CD14-positive monocyte (primary cell): ENCODE results near the gene PIK3R1. TPM values are rescaled to one million over a fixed set of nuclear protein-coding genes. Genes with fewer than 3 reads are reported as not detected.

Source experiments
- DNase-seq, 3 donors: peaks; one replicate each; pipeline ENCODE4 v3.0.0-alpha.2; 2011 to 2022
- H2AFZ ChIP-seq: 2 replicates; pipeline ENCODE4 v1.6.0; 2012; ENCODE audit warnings: mild to moderate bottlenecking, low read depth, low read length, inconsistent platforms; ENCODE audit not compliant: insufficient read depth, poor library complexity, severe bottlenecking
- H3K27ac ChIP-seq, 2 donors: 1 replicate in 1 of 2; 2 replicates in 1 of 2; pipeline ENCODE4 v1.5.1; 2012 to 2013; ENCODE audit warnings: low read length in 2 of 2, control low read depth in 1 of 2, inconsistent platforms in 1 of 2, low read depth in 1 of 2, mild to moderate bottlenecking in 1 of 2
- H3K27me3 ChIP-seq, 2 donors: one replicate each; pipeline versions ENCODE4 v1.6.0 to v1.6.1; 2011 to 2013; ENCODE audit warnings: low read length in 2 of 2; ENCODE audit not compliant: control insufficient read depth in 2 of 2, insufficient read depth in 2 of 2
- H3K36me3 ChIP-seq, 2 donors: replicated peaks in 1 of 2; 1 replicate in 1 of 2; 2 replicates in 1 of 2; pipeline versions ENCODE4 v1.5.1 to v1.6.1; 2012 to 2013; ENCODE audit warnings: low read length in 2 of 2, control low read depth in 1 of 2, inconsistent platforms in 1 of 2, mild to moderate bottlenecking in 1 of 2; ENCODE audit not compliant: insufficient read depth in 2 of 2, control insufficient read depth in 1 of 2
- H3K4me1 ChIP-seq, 2 donors: 1 replicate in 1 of 2; 2 replicates in 1 of 2; pipeline versions ENCODE4 v1.5.1 to v1.6.1; 2012 to 2013; ENCODE audit warnings: low read length in 2 of 2, control low read depth in 1 of 2, inconsistent platforms in 1 of 2, mild to moderate bottlenecking in 1 of 2, moderate library complexity in 1 of 2; ENCODE audit not compliant: insufficient read depth in 2 of 2, control insufficient read depth in 1 of 2
- H3K4me2 ChIP-seq: replicated peaks from 2 replicates; pipeline ENCODE3; 2012; ENCODE audit warnings: low read length, moderate library complexity, mild to moderate bottlenecking; ENCODE audit not compliant: poor library complexity, severe bottlenecking; ENCODE audit errors: extremely low read depth
- H3K4me3 ChIP-seq, 3 experiments: fragments of 200-600 bp in 1 of 3; sonication (generic) in 1 of 3; replicated peaks in 1 of 3; 1 replicate in 2 of 3; 2 replicates in 1 of 3; pipeline ENCODE4 v1.5.1; 2011 to 2013; ENCODE audit warnings: low read length in 3 of 3, mild to moderate bottlenecking in 3 of 3, control low read depth in 2 of 3, low read depth in 2 of 3, inconsistent platforms in 1 of 3, moderate library complexity in 1 of 3
- H3K79me2 ChIP-seq: 2 replicates; pipeline ENCODE4 v1.6.0; 2012; ENCODE audit warnings: mild to moderate bottlenecking, control low read depth, inconsistent platforms, low read length, moderate library complexity; ENCODE audit not compliant: insufficient read depth
- H3K9ac ChIP-seq: 2 replicates; pipeline ENCODE4 v1.6.0; 2017; ENCODE audit warnings: low read length, mild to moderate bottlenecking; ENCODE audit not compliant: insufficient read depth, poor library complexity, severe bottlenecking
- H3K9me3 ChIP-seq, 2 donors: replicated peaks in 1 of 2; 1 replicate in 1 of 2; 2 replicates in 1 of 2; pipeline versions ENCODE4 v1.5.1 to v1.6.1; 2012 to 2013; ENCODE audit warnings: low read length in 2 of 2, control low read depth in 1 of 2; ENCODE audit not compliant: control insufficient read depth in 1 of 2, insufficient read depth in 1 of 2
- H4K20me1 ChIP-seq: 2 replicates; pipeline ENCODE4 v1.6.0; 2012; ENCODE audit warnings: mild to moderate bottlenecking, low read length, control low read depth, moderate library complexity; ENCODE audit not compliant: insufficient read depth
- H3K27ac Mint-ChIP-seq, 7 donors: one replicate each; pipeline ENCODE4 v1.8.0; 2020; ENCODE audit warnings: mild to moderate bottlenecking in 7 of 7, mixed read lengths in 7 of 7, moderate library complexity in 6 of 7, inconsistent platforms in 2 of 7
- H3K27me3 Mint-ChIP-seq, 3 donors: one replicate each; pipeline ENCODE4 v1.8.0; 2021 to 2022; ENCODE audit warnings: low read depth in 3 of 3, mild to moderate bottlenecking in 3 of 3, mixed read lengths in 3 of 3, moderate library complexity in 3 of 3, inconsistent platforms in 1 of 3
- H3K36me3 Mint-ChIP-seq, 2 donors: one replicate each; pipeline ENCODE4 v1.8.0; 2020; ENCODE audit warnings: mixed read lengths in 2 of 2, inconsistent platforms in 1 of 2, mild to moderate bottlenecking in 1 of 2
- H3K4me1 Mint-ChIP-seq: one replicate; pipeline ENCODE4 v1.8.0; 2020; ENCODE audit warnings: mild to moderate bottlenecking, mixed read lengths
- H3K4me3 Mint-ChIP-seq, 2 donors: one replicate each; pipeline ENCODE4 v1.8.0; 2020; ENCODE audit warnings: mild to moderate bottlenecking in 2 of 2, mixed read lengths in 2 of 2, moderate library complexity in 1 of 2
- H3K9me3 Mint-ChIP-seq, 7 donors: one replicate each; pipeline ENCODE4 v1.8.0; 2020 to 2022; ENCODE audit warnings: mixed read lengths in 7 of 7, mild to moderate bottlenecking in 6 of 7, moderate library complexity in 6 of 7, inconsistent platforms in 2 of 7
- CTCF ChIP-seq: fragments of 200-600 bp; IDR thresholded peaks from one replicate; pipeline ENCODE4 v1.8.0; 2022; ENCODE audit warnings: antibody characterized with exemption, mild to moderate bottlenecking
- WGBS: methylation state at CpG from one replicate; pipeline ENCODE4 v1.1.5; 2013; ENCODE audit warnings: missing lambda C conversion rate; ENCODE audit not compliant: insufficient coverage; 5-methylcytosine and 5-hydroxymethylcytosine counted together
- intact Hi-C, 2 donors: fragments of 100-400 bp; cut with micrococcal nuclease; formaldehyde crosslinking; loops; one replicate each; pipeline versions ENCODE4 v1.15.0 to v1.15.1; 2023
- polyA plus RNA-seq, 3 donors: library from polyadenylated mRNA; depleted of rRNA in 1 of 3; unstranded in 2 of 3; stranded (reverse) in 1 of 3; fragments of 300-500 nt in 2 of 3; fragments of >200 nt in 1 of 3; fragmentation: Illumina TruSeq in 2 of 3; gene quantifications; 1 replicate in 2 of 3; 2 replicates in 1 of 3; pipeline ENCODE4 v1.2.3, GENCODE V29; 2012 to 2021

PIK3R1 gene
- polyA plus RNA-seq, 3 donors, result 9.5 to 25.5 (median 10.5) TPM

DNA sequence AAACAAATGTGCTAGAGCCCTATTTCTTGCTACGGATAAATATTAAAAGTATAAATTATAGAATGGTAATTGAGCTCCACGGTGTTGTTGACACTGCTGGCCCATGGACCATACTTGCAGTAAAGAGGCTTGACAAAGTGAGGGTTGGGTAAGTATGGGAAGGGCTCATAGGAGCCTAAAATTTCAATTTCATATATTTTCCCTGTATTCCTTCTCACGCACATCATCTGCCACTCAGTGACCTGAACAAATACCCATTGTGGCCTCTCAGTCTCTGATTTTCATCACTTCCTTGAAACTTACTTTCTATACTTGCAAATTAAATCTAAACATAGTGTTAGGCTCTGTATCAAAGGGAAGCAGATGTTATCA, 116.5 kb downstream of the PIK3R1 start:
- H2AFZ ChIP-seq, result no peak overlapping the region
- H3K4me3 Mint-ChIP-seq, result peak overlapping the region in 1 of 2 donors; percentile 42
- H3K27me3 ChIP-seq, result no peaks in the 10 kb centered on the region
- peaks cover 0 to 5% (median 0%) of the 10 kb centered on the region in 3 donors for H3K27me3 Mint-ChIP-seq
- H3K79me2 ChIP-seq, result no peaks in the 10 kb centered on the region
- H3K9me3 Mint-ChIP-seq, result peaks cover 0 to 5% (median 0%) of the 10 kb centered on the region in 7 donors
- H3K9me3 ChIP-seq, result no peaks in the 10 kb centered on the region
- H3K4me1 Mint-ChIP-seq, result peaks cover 42% of the 10 kb centered on the region
- H3K4me3 ChIP-seq, result peak overlapping the region in 1 of 3 experiments; percentile 16
- peaks cover 40 to 46% of the 10 kb centered on the region in 2 donors for H3K4me1 ChIP-seq
- WGBS, result no CpG with 5 or more reads among the region's 3 CpGs
- peak overlapping the region; percentile 54 for H3K4me2 ChIP-seq
- H3K27ac ChIP-seq, result peak overlapping the region; percentile 86 to 99
- H3K36me3 Mint-ChIP-seq, result no peaks in the 10 kb centered on the region
- intact Hi-C loops, result loop anchor here in 1 of 2 donors (2.0 kb wide), 1 partner anchor 103 kb away; no protein-coding TSS in a partner anchor
- no peak for TF ChIP-seq CTCF
- peak; percentile 56 to 77 (median 73) for DNase-seq
- peak overlapping the region; percentile 96 to 99 (median 98) for H3K27ac Mint-ChIP-seq
- peak overlapping the region; percentile 76 for H3K9ac ChIP-seq
- no peaks in the 10 kb centered on the region for H3K36me3 ChIP-seq
- H4K20me1 ChIP-seq, result no peaks in the 10 kb centered on the region

DNA sequence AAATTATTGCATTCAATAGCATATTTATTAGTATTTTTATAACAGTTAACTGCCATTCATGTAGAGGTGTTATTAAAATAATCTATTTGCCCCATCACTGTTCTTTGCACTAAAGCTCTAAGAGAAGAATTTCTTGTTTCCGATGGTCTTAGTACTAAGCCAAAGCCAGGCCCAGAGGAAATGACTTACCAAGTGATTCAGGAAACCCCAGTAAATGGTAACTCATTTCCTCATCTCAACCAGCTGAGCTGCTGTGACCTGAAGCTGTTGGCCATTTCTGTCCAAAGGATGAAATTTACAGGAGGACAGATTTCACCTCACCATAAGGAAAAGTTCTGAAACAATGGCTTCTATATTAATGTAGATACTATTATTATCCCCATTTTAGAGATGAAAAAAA, 117.0 kb downstream of the PIK3R1 start:
- Histone ChIP-seq H4K20me1 (no peaks in the 10 kb centered on the region), H3K4me3 (peak overlapping the region in 1 of 3 experiments; percentile 16), H3K9ac (peak overlapping the region; percentile 76), H3K27me3 (no peaks in the 10 kb centered on the region), H2AFZ (no peak overlapping the region), H3K36me3 (no peaks in the 10 kb centered on the region), H3K9me3 (no peaks in the 10 kb centered on the region), H3K79me2 (no peaks in the 10 kb centered on the region), H3K27ac (peak overlapping the region; percentile 15 to 99), H3K4me1 (peaks cover 40 to 46% of the 10 kb centered on the region in 2 donors), H3K4me2 (peak overlapping the region; percentile 54)
- H3K27ac Mint-ChIP-seq, result peak overlapping the region; percentile 96 to 99 (median 98)
- DNase-seq, result peak; percentile 73 to 92 (median 91)
- intact Hi-C loops, result loop anchor here in 1 of 2 donors (2.0 kb wide), 1 partner anchor 102 kb away; no protein-coding TSS in a partner anchor
- H3K36me3 Mint-ChIP-seq, result no peaks in the 10 kb centered on the region
- H3K27me3 Mint-ChIP-seq, result peaks cover 0 to 4% (median 0%) of the 10 kb centered on the region in 3 donors
- TF ChIP-seq CTCF, result no peak
- WGBS, result no CpG with 5 or more reads among the region's 1 CpG
- no peak overlapping the region for H3K4me3 Mint-ChIP-seq
- H3K9me3 Mint-ChIP-seq, result peaks cover 0 to 5% (median 0%) of the 10 kb centered on the region in 7 donors
- H3K4me1 Mint-ChIP-seq, result peaks cover 42% of the 10 kb centered on the region
